IMR-90 (cell line): ENCODE data around the gene GRIA3.

Experiments used
- CEBPB ChIP-seq: IDR thresholded peaks from 2 replicates; pipeline ENCODE4 v1.6.1; 2012; ENCODE audit warnings: low read depth, low read length, improper control_type of control experiment
- FOS ChIP-seq: fragments of 150-350 bp; IDR thresholded peaks from 2 replicates; pipeline ENCODE4 v1.6.1; 2016; ENCODE audit warnings: low read depth, low read length
- MAFK ChIP-seq: IDR thresholded peaks from 2 replicates; pipeline ENCODE4 v1.6.1; 2012; ENCODE audit warnings: low read depth, low read length, improper control_type of control experiment
- POLR2A ChIP-seq: IDR thresholded peaks from 2 replicates; pipeline ENCODE4 v1.6.1; 2012; ENCODE audit warnings: mild to moderate bottlenecking, low read depth, low read length
- RCOR1 ChIP-seq: IDR thresholded peaks from 2 replicates; pipeline ENCODE4 v1.6.1; 2012; ENCODE audit warnings: mild to moderate bottlenecking, low read length, improper control_type of control experiment; ENCODE audit not compliant: insufficient replicate concordance
- TF ChIP-seq, protein P1 (sequence below): conservative IDR thresholded peaks from 2 replicates; pipeline ENCODE4 v1.5.1; 2012; ENCODE audit warnings: mild to moderate bottlenecking, low read depth, low read length, improper control_type of control experiment

DNA sequence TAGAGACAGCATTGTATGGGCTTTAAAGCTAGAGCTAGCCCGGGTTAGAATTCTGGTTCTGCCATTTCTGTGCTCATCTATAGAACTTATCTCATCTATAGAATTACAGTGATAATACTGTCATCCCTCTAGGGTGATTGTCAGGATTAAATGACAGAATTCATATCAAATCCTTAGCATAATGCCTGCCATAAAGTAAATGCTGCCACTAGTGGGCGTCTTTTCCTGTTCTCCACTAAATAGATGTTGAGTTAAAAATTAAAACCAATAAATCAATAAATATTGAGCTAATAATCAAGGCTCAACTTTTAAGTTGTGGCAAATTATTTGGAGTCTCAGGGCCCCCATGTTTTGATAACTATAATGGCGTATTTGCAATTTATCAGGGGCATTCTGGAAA, 19.7 kb downstream of the GRIA3 start:
- TF ChIP-seq, protein P1, sequence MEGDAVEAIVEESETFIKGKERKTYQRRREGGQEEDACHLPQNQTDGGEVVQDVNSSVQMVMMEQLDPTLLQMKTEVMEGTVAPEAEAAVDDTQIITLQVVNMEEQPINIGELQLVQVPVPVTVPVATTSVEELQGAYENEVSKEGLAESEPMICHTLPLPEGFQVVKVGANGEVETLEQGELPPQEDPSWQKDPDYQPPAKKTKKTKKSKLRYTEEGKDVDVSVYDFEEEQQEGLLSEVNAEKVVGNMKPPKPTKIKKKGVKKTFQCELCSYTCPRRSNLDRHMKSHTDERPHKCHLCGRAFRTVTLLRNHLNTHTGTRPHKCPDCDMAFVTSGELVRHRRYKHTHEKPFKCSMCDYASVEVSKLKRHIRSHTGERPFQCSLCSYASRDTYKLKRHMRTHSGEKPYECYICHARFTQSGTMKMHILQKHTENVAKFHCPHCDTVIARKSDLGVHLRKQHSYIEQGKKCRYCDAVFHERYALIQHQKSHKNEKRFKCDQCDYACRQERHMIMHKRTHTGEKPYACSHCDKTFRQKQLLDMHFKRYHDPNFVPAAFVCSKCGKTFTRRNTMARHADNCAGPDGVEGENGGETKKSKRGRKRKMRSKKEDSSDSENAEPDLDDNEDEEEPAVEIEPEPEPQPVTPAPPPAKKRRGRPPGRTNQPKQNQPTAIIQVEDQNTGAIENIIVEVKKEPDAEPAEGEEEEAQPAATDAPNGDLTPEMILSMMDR = no peak
- TF ChIP-seq RCOR1 (no peak), FOS (no peak), CEBPB (no peak), POLR2A (no peak), MAFK (no peak)
